Immature natural killer cell (primary cell): ENCODE measurements around the gene MRAS. TPM values are rescaled to one million over a fixed set of nuclear protein-coding genes. Genes with fewer than 3 reads are reported as not detected.

Experiments
- DNase-seq, 3 donors: peaks; one replicate each; pipeline ENCODE4 v3.0.0; 2022; ENCODE audit warnings: mixed read lengths in 1 of 3
- H3K27ac Mint-ChIP-seq, 6 donors: one replicate each; pipeline ENCODE4 v1.8.0; 2020; ENCODE audit warnings: mixed read lengths in 6 of 6, mild to moderate bottlenecking in 5 of 6, inconsistent platforms in 4 of 6, moderate library complexity in 3 of 6
- H3K27me3 Mint-ChIP-seq, 3 donors: one replicate each; pipeline ENCODE4 v1.8.0; 2020 to 2021; ENCODE audit warnings: low read depth in 3 of 3, mild to moderate bottlenecking in 3 of 3, mixed read lengths in 3 of 3, moderate library complexity in 3 of 3, inconsistent platforms in 1 of 3
- H3K36me3 Mint-ChIP-seq, 3 donors: one replicate each; pipeline ENCODE4 v1.8.0; 2020; ENCODE audit warnings: mixed read lengths in 3 of 3, inconsistent platforms in 2 of 3, mild to moderate bottlenecking in 2 of 3
- H3K4me1 Mint-ChIP-seq, 2 donors: one replicate each; pipeline ENCODE4 v1.8.0; 2020; ENCODE audit warnings: inconsistent platforms in 2 of 2, mild to moderate bottlenecking in 2 of 2, mixed read lengths in 2 of 2, moderate library complexity in 1 of 2
- H3K4me3 Mint-ChIP-seq, 5 donors: one replicate each; pipeline ENCODE4 v1.8.0; 2020; ENCODE audit warnings: mild to moderate bottlenecking in 5 of 5, mixed read lengths in 5 of 5, inconsistent platforms in 3 of 5, moderate library complexity in 3 of 5
- H3K9me3 Mint-ChIP-seq, 6 donors: one replicate each; pipeline ENCODE4 v1.8.0; 2020; ENCODE audit warnings: mild to moderate bottlenecking in 6 of 6, mixed read lengths in 6 of 6, inconsistent platforms in 4 of 6, moderate library complexity in 3 of 6
- polyA plus RNA-seq, 3 donors: library from polyadenylated mRNA; unstranded; fragments of 300-500 nt; fragmentation: Illumina TruSeq; gene quantifications; one replicate each; pipeline ENCODE4 v1.2.3, GENCODE V29; 2021

The MRAS gene
- polyA plus RNA-seq, 3 donors from 2014 or later: not detected

DNA sequence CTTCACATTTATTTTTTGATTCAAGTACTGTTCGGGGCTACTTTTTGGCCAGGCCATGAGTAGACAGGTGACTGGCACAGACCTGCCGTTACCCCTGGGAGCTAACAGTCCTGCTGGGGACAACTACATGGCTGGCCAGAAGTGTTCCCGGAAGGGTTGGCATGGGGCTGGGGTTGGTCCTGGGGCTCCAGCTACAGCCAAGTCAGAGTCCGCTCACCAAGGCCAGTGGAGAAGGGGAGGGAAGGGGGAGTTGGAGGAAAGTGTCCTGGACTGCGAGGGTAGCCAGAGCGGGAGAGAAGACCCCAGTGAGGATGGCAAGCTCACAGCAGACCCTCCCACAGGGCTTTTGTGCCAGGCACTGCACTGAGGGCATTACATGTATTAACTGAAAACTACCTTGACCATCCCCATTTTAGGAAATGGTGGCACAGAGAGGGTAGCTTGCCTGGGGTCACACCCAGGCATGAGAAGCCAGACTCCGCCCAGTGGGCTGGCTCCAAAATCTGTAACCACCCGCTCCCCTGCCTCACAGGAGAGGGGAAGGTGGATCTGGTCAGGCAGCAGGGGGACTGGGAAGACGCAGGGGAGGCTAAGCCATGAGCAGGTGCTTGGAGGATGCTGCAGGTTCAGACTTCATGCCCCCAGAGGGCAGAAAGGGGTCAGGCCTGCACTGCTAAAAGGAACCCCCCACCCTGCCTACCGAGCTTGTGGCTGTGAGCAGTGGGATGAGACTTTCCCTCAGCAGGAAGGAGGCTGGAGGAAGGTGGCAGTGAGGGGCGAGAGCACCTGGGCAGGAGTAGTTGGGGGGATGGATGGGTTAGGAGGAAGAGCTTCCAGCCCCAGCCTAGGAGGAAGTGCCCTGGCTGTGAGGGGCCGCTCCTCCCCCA, 47.7 kb downstream of the MRAS start:
- H3K4me3 Mint-ChIP-seq: no peak overlapping the region

DNA sequence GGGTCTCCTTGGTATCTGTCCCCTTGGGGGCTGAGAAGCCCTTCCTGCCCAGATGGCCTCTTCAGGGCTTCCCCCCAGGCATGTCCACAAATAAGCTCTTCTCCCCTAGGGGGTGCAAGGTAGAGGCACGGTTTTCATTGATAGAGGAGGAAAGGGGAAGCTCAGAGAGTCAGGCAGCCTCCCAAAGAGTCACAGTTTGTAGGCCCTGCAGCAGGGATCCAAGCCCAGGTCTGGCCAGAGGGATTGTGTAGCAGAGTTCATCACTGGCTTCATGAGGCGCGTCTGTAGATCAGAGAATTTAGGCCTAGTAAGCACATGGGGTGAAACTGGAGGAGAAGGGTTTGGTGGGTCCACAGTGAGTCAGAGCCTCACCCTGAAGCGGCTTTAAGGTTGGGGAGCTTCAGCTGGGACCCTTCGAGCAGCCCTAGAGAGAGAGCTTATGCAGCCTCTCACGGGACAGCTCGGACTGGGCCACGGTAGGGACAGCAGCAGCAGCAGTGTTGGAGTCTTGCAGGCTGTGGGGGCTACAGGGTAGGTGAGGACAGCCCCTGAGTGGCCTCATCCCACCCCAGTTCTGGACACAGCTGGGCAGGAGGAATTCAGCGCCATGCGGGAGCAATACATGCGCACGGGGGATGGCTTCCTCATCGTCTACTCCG, 48.5 kb downstream of the MRAS start:
- H3K9me3 Mint-ChIP-seq: no peaks in the 10 kb centered on the region
- H3K36me3 Mint-ChIP-seq: no peaks in the 10 kb centered on the region
- H3K27me3 Mint-ChIP-seq: peaks cover 0 to 9% (median 0%) of the 10 kb centered on the region in 3 donors
- no peak overlapping the region for H3K4me3 Mint-ChIP-seq
- H3K27ac Mint-ChIP-seq: no peak overlapping the region
- DNase-seq: no peak
- H3K4me1 Mint-ChIP-seq: no peaks in the 10 kb centered on the region

More for the DNA sequence above, 47.7 kb downstream of the MRAS start:
- Mint-ChIP-seq H3K4me1 (no peaks in the 10 kb centered on the region), H3K27me3 (peaks cover 0 to 9% (median 0%) of the 10 kb centered on the region in 3 donors), H3K9me3 (no peaks in the 10 kb centered on the region), H3K27ac (no peak overlapping the region), H3K36me3 (no peaks in the 10 kb centered on the region)
- DNase-seq: no peak

DNA sequence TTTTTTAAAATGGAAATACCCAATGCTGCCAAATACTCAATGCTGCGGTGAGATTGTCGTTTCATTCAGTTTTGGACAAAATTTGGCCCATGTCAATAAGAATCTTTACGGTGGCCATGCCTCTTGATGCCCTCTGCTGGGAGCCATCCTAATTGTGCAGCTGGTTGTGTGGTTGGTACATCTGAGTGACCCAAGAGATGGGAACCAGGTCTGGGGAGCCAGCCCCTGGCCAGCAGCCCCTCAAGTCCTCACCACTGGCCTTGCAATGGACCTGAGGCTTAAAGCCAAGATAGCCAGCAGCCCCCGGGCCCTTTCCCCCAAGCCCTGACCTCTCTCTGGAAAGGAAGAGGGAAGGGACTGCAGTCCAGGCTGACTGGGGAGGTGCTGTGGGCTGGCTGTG, 49.6 kb downstream of the MRAS start:
- no peak for DNase-seq
- peaks cover 0 to 9% (median 0%) of the 10 kb centered on the region in 3 donors for H3K27me3 Mint-ChIP-seq
- no peak overlapping the region for H3K27ac Mint-ChIP-seq
- H3K4me3 Mint-ChIP-seq: no peak overlapping the region
- no peaks in the 10 kb centered on the region for H3K4me1 Mint-ChIP-seq
- no peaks in the 10 kb centered on the region for H3K36me3 Mint-ChIP-seq
- no peaks in the 10 kb centered on the region for H3K9me3 Mint-ChIP-seq

GRCh38 chr3:138398791-138399575, 50.6 kb downstream of the MRAS start:
- no peak for DNase-seq
- Mint-ChIP-seq H3K4me3 (no peak overlapping the region), H3K9me3 (no peaks in the 10 kb centered on the region), H3K36me3 (no peaks in the 10 kb centered on the region), H3K4me1 (no peaks in the 10 kb centered on the region), H3K27me3 (peaks cover 0 to 9% (median under 1%) of the 10 kb centered on the region in 3 donors), H3K27ac (no peak overlapping the region)

DNA sequence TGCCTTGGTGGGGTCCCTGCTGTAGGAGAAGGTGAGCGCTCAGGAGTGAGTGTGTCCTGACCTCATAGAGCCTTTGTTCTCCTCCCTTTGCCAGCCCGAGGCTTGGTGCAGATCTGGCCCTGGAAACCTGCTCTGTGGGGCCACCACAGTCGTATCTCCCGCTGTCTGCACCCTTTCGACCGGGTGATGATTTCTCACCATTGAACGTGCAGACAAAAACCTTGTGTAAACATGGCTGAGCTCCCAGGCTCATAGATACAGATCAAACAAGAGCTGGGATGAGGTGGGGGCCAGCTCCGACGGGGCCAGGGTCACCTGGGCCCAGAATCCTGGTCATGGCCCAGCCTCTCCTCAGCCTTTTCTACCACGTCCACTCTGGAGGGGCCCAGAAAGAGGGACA, 51.4 kb downstream of the MRAS start:
- DNase-seq: no peak
- Mint-ChIP-seq H3K4me3 (no peak overlapping the region), H3K9me3 (no peaks in the 10 kb centered on the region), H3K27me3 (peaks cover 1 to 9% (median 2%) of the 10 kb centered on the region in 3 donors), H3K36me3 (no peaks in the 10 kb centered on the region), H3K27ac (no peak overlapping the region), H3K4me1 (no peaks in the 10 kb centered on the region)

- peaks cover 1 to 9% (median 2%) of the 10 kb centered on the region in 3 donors for H3K27me3 Mint-ChIP-seq
- no peak overlapping the region for H3K4me3 Mint-ChIP-seq
- no peaks in the 10 kb centered on the region for H3K9me3 Mint-ChIP-seq
- H3K4me1 Mint-ChIP-seq: no peaks in the 10 kb centered on the region
- H3K36me3 Mint-ChIP-seq: no peaks in the 10 kb centered on the region
- no peak overlapping the region for H3K27ac Mint-ChIP-seq
- DNase-seq: no peak
Measured at GRCh38 chr3:138400651-138401070, 52.3 kb downstream of the MRAS start.

GRCh38 chr3:138401834-138402233, 53.5 kb downstream of the MRAS start:
- Mint-ChIP-seq H3K9me3 (no peaks in the 10 kb centered on the region), H3K27ac (no peak overlapping the region), H3K4me1 (no peaks in the 10 kb centered on the region), H3K4me3 (no peak overlapping the region), H3K27me3 (peaks cover 2 to 9% (median 4%) of the 10 kb centered on the region in 3 donors), H3K36me3 (no peaks in the 10 kb centered on the region)
- DNase-seq: no peak

GRCh38 chr3:138404121-138404520, 55.7 kb downstream of the MRAS start:
- Mint-ChIP-seq H3K4me3 (no peak overlapping the region), H3K9me3 (no peaks in the 10 kb centered on the region), H3K27me3 (peaks cover 2 to 8% (median 4%) of the 10 kb centered on the region in 3 donors), H3K4me1 (no peaks in the 10 kb centered on the region), H3K36me3 (no peaks in the 10 kb centered on the region), H3K27ac (no peak overlapping the region)
- DNase-seq: no peak

DNA sequence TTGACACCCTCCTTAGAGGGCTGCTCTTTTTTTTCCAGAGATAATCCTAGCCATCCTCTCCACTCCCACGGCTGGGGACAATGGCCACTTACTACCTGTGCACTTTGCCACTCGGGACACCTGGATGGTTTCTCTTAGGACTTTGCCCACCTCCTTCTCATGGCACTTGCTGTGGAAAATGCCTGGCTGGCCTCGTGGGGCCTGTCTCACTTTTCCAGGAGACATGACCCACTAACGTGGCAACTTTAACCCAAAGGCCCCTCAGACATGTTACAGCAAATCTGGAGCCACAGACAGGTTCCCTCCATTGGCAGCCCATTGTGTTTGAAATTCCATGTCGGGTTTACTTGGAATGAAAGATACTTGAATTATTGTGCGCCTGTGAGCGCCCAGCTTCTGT, 56.6 kb downstream of the MRAS start:
- DNase-seq: no peak
- Mint-ChIP-seq H3K9me3 (no peaks in the 10 kb centered on the region), H3K27me3 (peaks cover 2 to 8% (median 4%) of the 10 kb centered on the region in 3 donors), H3K36me3 (no peaks in the 10 kb centered on the region), H3K27ac (no peak overlapping the region), H3K4me3 (no peak overlapping the region), H3K4me1 (no peaks in the 10 kb centered on the region)

DNA sequence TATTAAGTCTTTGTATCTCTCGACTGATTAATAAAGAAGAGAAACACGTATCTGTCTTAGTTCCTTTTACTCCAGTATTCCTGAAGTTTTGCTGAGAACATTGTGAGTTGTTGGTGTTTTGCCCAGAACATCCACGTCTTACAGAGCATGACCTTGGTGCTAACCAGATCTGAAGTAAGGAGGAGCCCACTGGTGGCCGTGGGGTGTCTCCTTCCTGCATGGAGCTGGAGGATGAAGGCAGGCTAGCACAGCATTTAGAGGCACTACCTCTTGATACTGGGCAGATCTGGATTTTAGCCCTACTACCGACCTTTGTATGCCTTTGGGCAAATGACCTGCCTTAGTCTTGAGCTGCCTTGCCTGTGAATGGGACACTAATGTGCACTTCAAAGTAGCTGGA, 57.1 kb downstream of the MRAS start:
- Mint-ChIP-seq H3K27ac (no peak overlapping the region), H3K4me1 (peaks cover 4% of the 10 kb centered on the region in 2 donors), H3K9me3 (no peaks in the 10 kb centered on the region), H3K27me3 (peaks cover 2 to 8% (median 4%) of the 10 kb centered on the region in 3 donors), H3K36me3 (no peaks in the 10 kb centered on the region), H3K4me3 (no peak overlapping the region)
- DNase-seq: no peak

GRCh38 chr3:138406606-138407005, 58.2 kb downstream of the MRAS start:
- no peak overlapping the region for H3K4me3 Mint-ChIP-seq
- H3K4me1 Mint-ChIP-seq: peaks cover 13% of the 10 kb centered on the region in 2 donors
- H3K27ac Mint-ChIP-seq: no peak overlapping the region
- no peaks in the 10 kb centered on the region for H3K36me3 Mint-ChIP-seq
- no peaks in the 10 kb centered on the region for H3K9me3 Mint-ChIP-seq
- H3K27me3 Mint-ChIP-seq: peaks cover 2 to 4% (median 4%) of the 10 kb centered on the region in 3 donors
- DNase-seq: no peak

DNA sequence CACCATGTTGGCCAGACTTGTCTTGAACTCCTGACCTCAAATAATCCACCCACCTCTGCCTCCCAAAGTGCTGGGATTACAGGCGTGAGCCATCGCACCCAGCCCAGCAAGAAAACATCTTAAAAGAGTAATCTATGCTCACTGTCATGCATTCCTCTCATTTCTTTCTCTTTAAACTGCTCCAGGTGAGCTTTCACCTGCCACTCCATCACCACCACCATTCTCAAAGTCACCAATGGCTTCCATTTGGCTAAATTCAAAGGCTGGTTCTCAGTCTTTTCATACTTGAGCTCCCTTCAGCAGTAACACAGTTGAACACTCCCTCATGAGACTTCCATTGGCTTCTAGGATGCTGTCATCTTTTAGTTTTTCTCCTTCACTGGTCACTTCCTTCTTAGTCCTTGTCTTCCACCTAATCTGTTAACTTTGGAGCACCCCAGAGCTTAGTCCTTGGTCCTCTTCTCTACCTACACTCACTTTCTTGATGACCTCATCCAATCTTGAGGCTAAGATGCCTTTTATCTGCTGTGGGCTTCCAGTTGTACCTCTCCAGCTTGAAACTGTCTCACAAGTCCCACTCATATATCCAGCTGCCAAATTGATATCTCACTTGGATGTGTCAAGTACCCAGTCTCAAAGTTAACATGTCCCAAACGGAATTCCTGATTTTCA, 59.0 kb downstream of the MRAS start:
- Mint-ChIP-seq H3K27ac (no peak overlapping the region), H3K36me3 (no peaks in the 10 kb centered on the region), H3K4me1 (peaks cover 13% of the 10 kb centered on the region in 2 donors), H3K27me3 (peaks cover 2 to 4% (median 4%) of the 10 kb centered on the region in 3 donors), H3K9me3 (no peaks in the 10 kb centered on the region), H3K4me3 (no peak overlapping the region)
- no peak for DNase-seq

DNA sequence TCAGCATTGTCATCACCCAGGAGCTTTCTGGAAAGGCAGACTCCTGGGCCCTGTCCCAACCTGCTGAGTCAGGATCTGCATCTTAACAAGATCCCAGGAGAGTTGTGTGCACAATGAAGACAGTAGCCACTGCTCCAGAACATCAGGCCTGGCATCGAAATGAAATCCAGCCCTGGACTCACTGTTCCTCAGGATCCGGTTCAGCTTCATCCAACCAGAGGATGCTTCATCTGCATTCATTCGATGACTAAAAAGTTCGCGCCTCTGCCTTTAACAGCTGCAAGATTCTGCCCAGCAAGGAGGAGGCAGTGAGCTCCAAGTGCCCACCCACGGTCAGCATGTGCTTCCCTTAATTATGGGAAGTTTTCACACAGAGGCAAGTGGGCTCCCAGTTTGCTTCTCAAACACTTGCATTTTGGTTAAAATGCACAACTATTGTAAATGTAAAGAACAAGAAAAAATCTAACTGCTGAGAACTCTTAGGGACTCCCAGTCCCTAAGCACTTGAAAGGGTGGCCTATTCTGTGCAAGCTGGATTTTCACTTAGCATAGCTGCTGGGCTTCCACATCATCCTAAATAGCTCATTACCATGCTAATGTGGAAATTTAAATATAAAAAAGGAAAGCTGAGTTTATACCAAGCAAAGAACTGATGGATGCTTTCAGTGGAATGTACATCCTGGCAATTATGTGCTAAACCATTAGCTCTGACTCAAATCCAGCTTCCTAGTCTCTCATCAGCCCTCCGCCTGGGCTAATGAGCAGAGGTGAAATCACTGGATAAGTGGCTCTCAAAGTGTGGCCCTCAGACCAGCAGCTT, 60.6 kb downstream of the MRAS start:
- H3K4me3 Mint-ChIP-seq: no peak overlapping the region
- no peaks in the 10 kb centered on the region for H3K36me3 Mint-ChIP-seq
- H3K27me3 Mint-ChIP-seq: peaks cover 2 to 4% (median 3%) of the 10 kb centered on the region in 3 donors
- H3K27ac Mint-ChIP-seq: no peak overlapping the region
- DNase-seq: no peak
- peaks cover 13% of the 10 kb centered on the region in 2 donors for H3K4me1 Mint-ChIP-seq
- H3K9me3 Mint-ChIP-seq: no peaks in the 10 kb centered on the region
